Adrenal gland (tissue), 12 donors: Measurements from ENCODE around the gene EPC2. TPM values are rescaled to one million over a fixed set of nuclear protein-coding genes. Genes with fewer than 3 reads are reported as not detected.
"Not testable (repeated sequence)": the region's sequence is repeated elsewhere in the genome, so short reads cannot be mapped to it uniquely, and the experiment has no call there.

Source experiments
- DNase-seq, 7 donors: peaks; one replicate each; pipeline ENCODE4 v3.0.0-alpha.2; 2019 to 2020
- H3K27ac ChIP-seq, 5 donors: fragments of 200-600 bp; sonication (generic) in 4 of 5; 1 replicate in 3 of 5; 2 replicates in 2 of 5; pipeline versions ENCODE4 v1.5.1 to v1.8.0; 2016 to 2020; ENCODE audit warnings: mild to moderate bottlenecking in 1 of 5
- H3K27me3 ChIP-seq: fragments of 200-600 bp; 2 replicates; pipeline ENCODE4 v1.8.0; 2021
- H3K36me3 ChIP-seq, 2 donors: fragments of 200-600 bp; replicated peaks in 1 of 2; 1 replicate in 1 of 2; 2 replicates in 1 of 2; pipeline versions ENCODE4 v1.5.1 to v1.8.0; 2018 to 2022
- H3K4me1 ChIP-seq, 2 donors: fragments of 200-600 bp; replicated peaks in 1 of 2; 1 replicate in 1 of 2; 2 replicates in 1 of 2; pipeline versions ENCODE4 v1.5.1 to v1.8.0; 2018 to 2021
- H3K4me3 ChIP-seq, 4 donors: fragments of 200-600 bp; sonication (generic) in 3 of 4; one replicate each; pipeline ENCODE4 v1.5.1; 2016 to 2018
- H3K9me3 ChIP-seq, 3 donors: fragments of 200-600 bp; sonication (generic) in 1 of 3; replicated peaks in 1 of 3; 1 replicate in 2 of 3; 2 replicates in 1 of 3; pipeline versions ENCODE4 v1.5.1 to v1.8.0; 2016 to 2021
- POLR2A ChIP-seq, 2 donors: fragments of 450-650 bp; IDR thresholded peaks; one replicate each; pipeline ENCODE4 v1.6.1; 2017; ENCODE audit warnings: antibody characterized with exemption in 2 of 2, mild to moderate bottlenecking in 2 of 2, moderate library complexity in 1 of 2
- whole genome bisulfite sequencing, 4 donors: extraction: QIAGEN DNeasy Blood & Tissue Kit in 2 of 4; methylation state at CpG; one replicate each; pipeline versions ENCODE4 v1.1.5 to v1.1.7; 2013 to 2017; 5-methylcytosine and 5-hydroxymethylcytosine counted together
- intact Hi-C, 2 donors: fragments of 100-400 bp; cut with DNase I; formaldehyde crosslinking; loops; one replicate each; pipeline versions ENCODE4 v1.14.1 to v1.15.0; 2022 to 2023
- polyA plus RNA-seq, 3 donors: library from polyadenylated mRNA; stranded (reverse); fragments of 200-250 nt in 2 of 3; fragments of 350-450 nt in 1 of 3; fragmentation: Illumina TruSeq in 1 of 3; extraction: RNeasy Lipid Tissue Mini Kit (QIAGEN cat#74804) in 1 of 3; gene quantifications; one replicate each; pipeline ENCODE4 v1.2.3, GENCODE V29; 2013 to 2014
- total RNA-seq, 9 donors: library from RNA; depleted of rRNA in 4 of 9; stranded (reverse); fragments of >200 nt in 4 of 9; fragments of 120-200 nt in 1 of 9; fragmentation: NEBNext Ultra II Directional in 1 of 9; extraction: Animal tissue kit (Norgen Biotek cat#: 25700) in 1 of 9; gene quantifications; one replicate each; pipeline versions ENCODE4 v1.1.0 to v1.2.4, GENCODE V29; 2013 to 2023
- TF ChIP-seq, protein P1 (sequence below), 6 experiments: fragments of 450-650 bp in 4 of 6; fragments of 200-600 bp in 2 of 6; sonication (generic) in 1 of 6; IDR thresholded peaks; 1 replicate in 5 of 6; 2 replicates in 1 of 6; pipeline versions ENCODE4 v1.5.1 to v1.8.0; 2016 to 2021; ENCODE audit warnings: antibody characterized with exemption in 6 of 6, mild to moderate bottlenecking in 2 of 6, moderate library complexity in 1 of 6
- donor health status: healthy with polysubstance abuse.
- donor health status: Bipolar disorder and iron deficiency.
- donor health status: DM: yes; HTN: yes; CAD: no.
- donor health status: DM: no; HTN: no; CAD: no.
- donor health status: DM: no; HTN: no; CAD: no.
- donor health status: DM: yes; HTN: yes; CAD: no.

EPC2 gene
- total and polyA plus RNA-seq, 12 donors, result 8.0 to 57.4 (median 27.8) TPM

DNA sequence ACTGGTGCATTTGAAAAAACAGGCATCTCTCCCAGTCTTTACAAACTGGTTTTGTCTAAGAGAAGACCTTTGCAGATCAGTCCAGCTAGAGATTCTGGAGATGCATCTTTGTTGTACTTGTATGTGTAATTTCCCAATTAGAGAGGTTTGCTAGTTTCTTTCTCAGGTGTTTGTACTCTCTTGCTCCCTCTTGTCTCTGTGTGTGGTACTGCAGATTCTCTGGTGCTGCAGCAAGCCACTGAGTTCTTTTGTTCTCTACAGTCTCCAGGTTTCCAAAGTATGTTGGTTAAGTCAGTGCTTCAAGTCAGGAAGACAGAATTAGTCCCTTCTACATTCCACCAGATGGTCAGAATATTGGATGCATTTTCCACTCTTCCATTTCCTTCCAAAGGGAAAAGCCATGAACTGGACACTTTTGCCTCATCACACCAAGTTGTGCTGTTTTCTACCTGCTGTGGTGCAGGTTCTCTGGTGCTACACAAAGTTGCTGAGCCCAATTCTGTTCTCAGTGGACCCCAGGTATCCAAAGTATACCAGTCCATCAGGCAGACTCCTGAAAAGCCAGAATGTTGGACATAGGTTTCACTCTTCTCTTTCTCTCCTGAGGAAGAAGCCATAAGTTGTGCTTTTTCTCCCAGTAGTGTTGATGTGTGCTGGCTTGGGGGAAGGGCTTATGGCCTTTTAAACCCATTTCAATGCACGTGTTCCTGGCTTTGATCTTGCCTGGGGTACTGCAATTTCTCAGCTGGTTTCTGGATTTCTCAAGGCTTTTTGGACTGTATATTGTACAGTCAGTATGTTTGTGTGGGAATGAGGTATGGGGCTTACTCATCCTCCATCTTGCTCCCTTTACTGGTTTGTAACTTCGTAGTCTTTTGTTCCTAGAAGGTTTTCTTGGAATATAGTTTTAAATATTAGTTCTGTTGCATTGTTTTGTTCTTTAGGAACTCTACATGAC is 29.8 kb downstream of the EPC2 start:
- 52 to 72% (median 63%) methylated on average over 2 of the region's 2 CpGs for WGBS, 4 donors
- Histone ChIP-seq H3K36me3 (no peaks in the 10 kb centered on the region), H3K9me3 (no peaks in the 10 kb centered on the region), H3K27ac (no peak overlapping the region), H3K27me3 (no peaks in the 10 kb centered on the region), H3K4me3 (no peak overlapping the region), H3K4me1 (peaks cover 18 to 32% of the 10 kb centered on the region in 2 donors)
- intact Hi-C loops, result no loop called here
- no peak for TF ChIP-seq POLR2A (IDR thresholded peaks at IDR 0.05)
- TF ChIP-seq, protein P1, sequence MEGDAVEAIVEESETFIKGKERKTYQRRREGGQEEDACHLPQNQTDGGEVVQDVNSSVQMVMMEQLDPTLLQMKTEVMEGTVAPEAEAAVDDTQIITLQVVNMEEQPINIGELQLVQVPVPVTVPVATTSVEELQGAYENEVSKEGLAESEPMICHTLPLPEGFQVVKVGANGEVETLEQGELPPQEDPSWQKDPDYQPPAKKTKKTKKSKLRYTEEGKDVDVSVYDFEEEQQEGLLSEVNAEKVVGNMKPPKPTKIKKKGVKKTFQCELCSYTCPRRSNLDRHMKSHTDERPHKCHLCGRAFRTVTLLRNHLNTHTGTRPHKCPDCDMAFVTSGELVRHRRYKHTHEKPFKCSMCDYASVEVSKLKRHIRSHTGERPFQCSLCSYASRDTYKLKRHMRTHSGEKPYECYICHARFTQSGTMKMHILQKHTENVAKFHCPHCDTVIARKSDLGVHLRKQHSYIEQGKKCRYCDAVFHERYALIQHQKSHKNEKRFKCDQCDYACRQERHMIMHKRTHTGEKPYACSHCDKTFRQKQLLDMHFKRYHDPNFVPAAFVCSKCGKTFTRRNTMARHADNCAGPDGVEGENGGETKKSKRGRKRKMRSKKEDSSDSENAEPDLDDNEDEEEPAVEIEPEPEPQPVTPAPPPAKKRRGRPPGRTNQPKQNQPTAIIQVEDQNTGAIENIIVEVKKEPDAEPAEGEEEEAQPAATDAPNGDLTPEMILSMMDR (IDR thresholded peaks at IDR 0.05), result peak in 4 of 6 experiments; percentile 14 to 35 (median 26)
- DNase-seq, result no peak

DNA sequence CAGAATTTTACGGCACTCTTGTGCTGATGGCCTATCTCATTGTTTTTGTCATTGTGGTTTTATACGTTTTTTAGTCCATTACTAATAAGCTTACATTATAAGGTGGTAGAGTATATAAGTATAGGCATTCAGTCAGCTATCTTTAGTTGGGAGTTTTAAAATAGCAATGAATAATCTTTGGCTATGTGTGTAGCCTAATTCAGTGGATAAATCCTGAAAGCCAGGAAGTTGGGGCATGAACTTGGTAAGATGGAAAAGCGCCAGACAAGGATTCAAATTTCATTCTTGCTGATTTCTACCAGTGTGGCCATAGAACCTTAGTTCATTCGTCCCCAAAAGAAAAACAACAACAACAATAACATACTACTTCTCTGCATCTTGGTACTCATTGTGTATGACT is 31.2 kb downstream of the EPC2 start:
- no peaks in the 10 kb centered on the region for H3K36me3 ChIP-seq
- TF ChIP-seq, protein P1 (IDR thresholded peaks at IDR 0.05), result no peak
- no peak for TF ChIP-seq POLR2A (IDR thresholded peaks at IDR 0.05)
- 51 to 68% (median 67%) methylated on average over 4 of the region's 4 CpGs for WGBS, 4 donors
- no peak overlapping the region for H3K27ac ChIP-seq
- no peaks in the 10 kb centered on the region for H3K9me3 ChIP-seq
- DNase-seq, result no peak
- intact Hi-C loops, result no loop called here
- no peak overlapping the region for H3K4me3 ChIP-seq
- H3K27me3 ChIP-seq, result no peaks in the 10 kb centered on the region
- peaks cover 19 to 41% of the 10 kb centered on the region in 2 donors for H3K4me1 ChIP-seq

DNA sequence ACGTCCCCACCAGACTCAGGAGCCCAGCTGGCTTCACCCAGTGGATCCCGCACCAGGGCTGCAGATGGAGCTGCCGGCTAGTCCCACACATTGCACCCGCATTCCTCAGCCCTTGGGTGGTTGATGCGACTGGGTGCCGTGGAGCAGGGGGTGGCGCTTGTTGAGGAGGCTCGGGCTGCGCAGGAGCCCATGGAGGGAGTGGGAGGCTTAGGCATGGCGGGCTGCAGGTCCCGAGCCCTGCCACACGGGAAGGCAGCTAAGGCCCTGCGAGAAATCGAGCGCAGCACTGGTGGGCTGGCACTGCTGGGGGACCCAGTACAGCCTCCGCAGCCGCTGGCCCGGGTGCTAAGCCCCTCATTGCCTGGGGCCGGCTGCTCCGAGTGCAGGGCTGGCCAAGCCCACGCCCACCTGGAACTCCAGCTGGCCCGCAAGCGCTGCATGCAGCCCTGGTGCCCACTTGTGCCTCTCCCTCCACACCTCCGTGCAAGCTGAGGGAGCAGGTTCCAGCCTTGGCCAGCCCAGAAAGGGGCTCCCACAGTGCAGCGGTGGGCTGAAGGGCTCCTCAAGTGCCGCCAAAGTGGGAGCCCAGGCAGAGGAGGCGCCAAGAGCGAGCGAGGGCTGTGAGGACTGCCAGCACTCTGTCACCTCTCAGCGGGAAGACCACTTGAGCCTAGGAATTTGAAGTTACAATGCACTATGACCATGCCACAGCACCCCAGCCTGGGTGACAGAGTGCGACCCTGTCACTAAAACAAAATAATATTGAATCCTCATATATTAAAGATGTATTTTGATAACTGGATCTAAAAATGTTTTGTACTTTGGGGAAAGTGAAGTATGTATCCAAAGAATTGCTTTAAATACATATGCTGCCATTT is 34.0 kb downstream of the EPC2 start:
- H3K9me3 ChIP-seq, DNase-seq, H3K36me3 ChIP-seq, H3K4me3 ChIP-seq, H3K27ac ChIP-seq, intact Hi-C loops, H3K27me3 ChIP-seq: not testable (repeated sequence)
- H3K4me1 ChIP-seq, result peaks cover 21 to 40% of the 10 kb centered on the region in 2 donors
- WGBS, 4 donors, result 95 to 98% (median 97%) methylated on average over 12 to 31 of the region's 31 CpGs

DNA sequence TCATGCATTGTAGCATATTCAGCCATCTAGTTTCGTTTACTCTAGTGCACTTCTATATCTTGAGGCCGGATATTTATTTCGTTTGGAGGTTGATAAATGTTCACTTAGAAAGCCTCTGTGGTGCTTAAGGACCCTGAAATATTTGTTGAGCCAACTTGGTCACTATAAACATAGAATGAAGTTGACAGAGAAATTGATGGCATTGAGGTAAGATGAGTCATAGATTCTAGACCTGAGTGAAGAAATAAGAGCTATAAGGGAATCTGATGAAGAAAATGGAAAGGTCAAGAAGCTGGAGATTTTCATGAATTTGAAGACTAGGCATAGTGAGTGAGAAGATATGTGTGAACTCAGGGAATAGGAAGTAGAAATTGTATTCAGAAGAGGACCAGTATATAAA is 35.9 kb downstream of the EPC2 start:
- DNase-seq, result no peak
- WGBS, 4 donors, result 59 to 66% (median 64%) methylated on average over 3 of the region's 3 CpGs
- Histone ChIP-seq H3K9me3 (no peaks in the 10 kb centered on the region), H3K36me3 (no peaks in the 10 kb centered on the region), H3K4me1 (peaks cover 14 to 32% of the 10 kb centered on the region in 2 donors), H3K27ac (no peak overlapping the region), H3K4me3 (no peak overlapping the region), H3K27me3 (no peaks in the 10 kb centered on the region)
- no peak for TF ChIP-seq POLR2A (IDR thresholded peaks at IDR 0.05)
- TF ChIP-seq, protein P1 (IDR thresholded peaks at IDR 0.05), result no peak
- intact Hi-C loops, result no loop called here
